ENCODE measurements around the gene CCDC122.

GRCh38 chr13:43831088-43831487 lies 48.5 kb downstream of the CCDC122 start:
- TF ChIP-seq CTCF (conservative IDR thresholded peaks at IDR 0.05) = no peak
- no peak for TF ChIP-seq ZFX (IDR thresholded peaks at IDR 0.05)

Data from C4-2B (cell line).